ENCODE results near the gene RAI14.

RAI14 gene

GRCh38 chr5:34685485-34686165 is 29.5 kb downstream of the RAI14 start:
- TF ChIP-seq CTCF (IDR thresholded peaks at IDR 0.05; ENCODE audit: borderline replicate concordance, insufficient read depth, low read depth, low read length), result no peak
- no peak overlapping the region for H3K4me3 ChIP-seq (ENCODE audit: low read depth, low read length)

DNA sequence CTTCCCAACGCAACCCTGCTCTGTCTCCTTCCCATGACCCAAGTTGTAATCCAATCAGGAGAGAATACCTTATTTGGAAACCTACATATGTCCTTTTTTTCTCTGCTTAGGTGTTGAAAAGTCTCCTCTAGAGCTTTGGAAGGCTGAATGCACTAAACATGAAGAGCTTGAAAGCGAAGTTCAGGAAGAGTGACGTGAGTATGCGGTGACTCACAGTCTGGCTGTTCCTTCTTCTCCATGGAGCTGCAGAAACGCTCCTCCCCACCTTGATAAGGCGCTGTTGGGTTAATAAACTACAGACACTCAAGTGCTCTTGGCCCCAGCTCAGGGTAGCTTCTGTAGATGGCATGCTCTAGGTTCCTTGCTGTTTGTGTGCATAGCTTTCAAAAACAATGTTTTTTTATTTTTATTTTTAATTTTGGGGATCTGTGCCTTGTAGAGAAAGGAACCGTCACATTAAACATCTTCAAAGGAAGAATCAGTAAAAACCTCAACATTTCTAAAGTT is 30.7 kb downstream of the RAI14 start:
- TF ChIP-seq CTCF (IDR thresholded peaks at IDR 0.05; ENCODE audit: borderline replicate concordance, insufficient read depth, low read depth, low read length), result no peak
- no peak overlapping the region for H3K4me3 ChIP-seq (ENCODE audit: low read depth, low read length)

GRCh38 chr5:34687269-34688011 is 31.3 kb downstream of the RAI14 start:
- no peak for TF ChIP-seq CTCF (IDR thresholded peaks at IDR 0.05; ENCODE audit: borderline replicate concordance, insufficient read depth, low read depth, low read length)
- no peak overlapping the region for H3K4me3 ChIP-seq (ENCODE audit: low read depth, low read length)

- H3K4me3 ChIP-seq (ENCODE audit: low read depth, low read length), result no peak overlapping the region
- TF ChIP-seq CTCF (IDR thresholded peaks at IDR 0.05; ENCODE audit: borderline replicate concordance, insufficient read depth, low read depth, low read length), result no peak
These were observed 32.1 kb downstream of the RAI14 start for GRCh38 chr5:34688015-34688810.

GRCh38 chr5:34690301-34690700 is 34.2 kb downstream of the RAI14 start:
- H3K4me3 ChIP-seq (ENCODE audit: low read depth, low read length), result no peak overlapping the region
- TF ChIP-seq CTCF (IDR thresholded peaks at IDR 0.05; ENCODE audit: borderline replicate concordance, insufficient read depth, low read depth, low read length), result no peak

GRCh38 chr5:34690898-34691297 is 34.8 kb downstream of the RAI14 start:
- TF ChIP-seq CTCF (IDR thresholded peaks at IDR 0.05; ENCODE audit: borderline replicate concordance, insufficient read depth, low read depth, low read length), result no peak
- H3K4me3 ChIP-seq (ENCODE audit: low read depth, low read length), result no peak overlapping the region

All from GM12875 (cell line).